Ishikawa (cell line): Measurements from ENCODE around the gene FOXJ2.

Experiments used
- EGR1 ChIP-seq: IDR thresholded peaks from 2 replicates; pipeline ENCODE4 v1.6.1; 2012
- EP300 ChIP-seq: IDR thresholded peaks from 2 replicates; pipeline ENCODE4 v1.6.1; 2012; ENCODE audit warnings: borderline replicate concordance
- FOXM1 ChIP-seq: IDR thresholded peaks from 2 replicates; pipeline ENCODE4 v1.6.1; 2012; ENCODE audit warnings: low read depth, borderline replicate concordance
- TAF1 ChIP-seq: IDR thresholded peaks from 2 replicates; pipeline ENCODE4 v1.6.1; 2012; ENCODE audit warnings: low read depth, mild to moderate bottlenecking
- YY1 ChIP-seq: IDR thresholded peaks from 2 replicates; pipeline ENCODE4 v1.6.1; 2012; ENCODE audit warnings: low read depth

DNA sequence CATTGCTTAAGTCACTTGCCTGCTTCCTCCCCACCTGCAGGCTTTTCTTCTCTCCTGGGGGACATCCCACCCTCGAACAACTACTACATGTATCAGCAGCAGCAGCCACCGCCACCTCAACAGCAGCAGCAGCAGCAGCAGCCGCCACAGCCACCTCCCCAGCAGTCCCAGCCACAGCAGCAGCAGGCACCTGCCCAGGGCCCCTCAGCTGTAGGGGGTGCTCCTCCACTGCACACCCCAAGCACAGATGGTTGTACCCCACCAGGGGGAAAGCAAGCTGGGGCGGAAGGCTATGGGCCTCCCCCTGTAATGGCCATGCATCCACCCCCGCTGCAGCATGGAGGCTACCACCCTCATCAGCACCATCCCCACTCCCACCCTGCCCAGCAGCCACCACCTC lies 15.3 kb downstream of the FOXJ2 start:
- no peak for TF ChIP-seq EP300
- no peak for TF ChIP-seq YY1
- no peak for TF ChIP-seq FOXM1
- no peak for TF ChIP-seq TAF1
- TF ChIP-seq EGR1 = no peak
